Measurements from ENCODE around the gene MAST4.

DNA sequence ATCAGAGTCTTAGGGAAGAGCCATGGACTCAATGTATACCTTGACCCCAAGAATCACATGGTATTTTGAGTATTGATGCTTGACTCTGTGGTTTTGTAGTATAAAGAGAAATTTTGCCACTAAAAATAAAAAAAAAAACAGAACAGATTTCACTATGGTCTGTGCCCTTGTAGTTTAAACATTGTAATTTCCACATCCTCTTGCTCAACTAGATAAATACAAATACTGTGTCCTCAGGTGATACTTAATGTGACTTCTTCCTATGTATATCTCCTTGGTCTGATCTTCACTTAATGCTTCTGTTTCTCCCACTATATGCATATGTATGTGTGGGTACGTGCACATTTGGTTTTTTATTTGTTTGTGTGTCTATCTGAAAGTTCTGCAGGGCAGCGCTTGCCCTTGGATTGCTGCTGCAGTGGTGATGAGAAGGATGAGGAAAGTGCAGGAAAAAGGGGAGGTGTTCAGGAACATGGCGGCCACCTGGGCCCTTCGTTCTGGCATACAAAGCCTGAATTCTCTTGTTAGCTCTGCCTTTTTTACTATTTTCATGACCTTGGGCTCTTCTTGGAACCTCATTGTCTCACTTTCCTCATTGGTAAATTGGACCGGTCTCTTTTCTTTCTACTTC lies 222.2 kb downstream of the MAST4 start:
- TF ChIP-seq EZH2 (IDR thresholded peaks at IDR 0.05; ENCODE audit: insufficient read depth, poor library complexity, severe bottlenecking), result no peak
- no peak for TF ChIP-seq EZH2phosphoT487 (IDR thresholded peaks at IDR 0.05; ENCODE audit: insufficient read depth, low read depth)
